Astrocyte (in vitro differentiated cells and primary cell): ENCODE results near the gene CASK. TPM values are rescaled to one million over a fixed set of nuclear protein-coding genes. Genes with fewer than 3 reads are reported as not detected.

Experiments
- DNase-seq: peaks from one replicate; pipeline ENCODE4 v3.0.0-alpha.2; 2010; ENCODE audit warnings: low read depth
- FAIRE-seq: peaks from 2 replicates; lab custom pipeline; 2011; peaks lifted over from hg19 to GRCh38; lab: Jason Lieb, UNC
- H2AFZ ChIP-seq: 2 replicates; pipeline ENCODE4 v1.6.0; 2012; ENCODE audit warnings: low read depth, low read length, inconsistent platforms
- H3K27ac ChIP-seq: 2 replicates; pipeline ENCODE4 v1.5.1; 2011; ENCODE audit warnings: low read depth, low read length, inconsistent platforms
- H3K27me3 ChIP-seq: 2 replicates; pipeline ENCODE4 v1.6.0; 2011; ENCODE audit warnings: low read length, inconsistent platforms; ENCODE audit not compliant: insufficient read depth
- H3K36me3 ChIP-seq: 2 replicates; pipeline ENCODE4 v1.5.1; 2011; ENCODE audit warnings: low read length, inconsistent platforms; ENCODE audit not compliant: insufficient read depth
- H3K4me1 ChIP-seq: 2 replicates; pipeline ENCODE4 v1.5.1; 2011; ENCODE audit warnings: low read length, inconsistent platforms; ENCODE audit not compliant: insufficient read depth
- H3K4me2 ChIP-seq: 2 replicates; pipeline ENCODE4 v1.6.0; 2012; ENCODE audit warnings: low read length, inconsistent platforms
- H3K4me3 ChIP-seq: 2 replicates; pipeline ENCODE4 v1.5.1; 2011; ENCODE audit warnings: low read depth, mild to moderate bottlenecking, low read length, inconsistent platforms; ENCODE audit not compliant: insufficient read depth
- H3K79me2 ChIP-seq: 2 replicates; pipeline ENCODE4 v1.6.0; 2012; ENCODE audit warnings: mild to moderate bottlenecking, low read length, inconsistent platforms; ENCODE audit not compliant: insufficient read depth
- H3K9ac ChIP-seq: 2 replicates; pipeline ENCODE4 v1.6.0; 2012; ENCODE audit warnings: mild to moderate bottlenecking, low read length, inconsistent platforms
- H3K9me3 ChIP-seq: 2 replicates; pipeline ENCODE4 v1.5.1; 2012; ENCODE audit warnings: low read depth, mild to moderate bottlenecking, low read length, inconsistent platforms; ENCODE audit not compliant: insufficient read depth
- H4K20me1 ChIP-seq: 2 replicates; pipeline ENCODE4 v1.6.0; 2012; ENCODE audit warnings: low read length, inconsistent platforms; ENCODE audit not compliant: insufficient read depth
- H3K27ac Mint-ChIP-seq: one replicate; pipeline ENCODE4 v1.8.0; 2021; ENCODE audit warnings: mild to moderate bottlenecking, mixed read lengths; ENCODE audit not compliant: unreplicated experiment
- H3K27me3 Mint-ChIP-seq: one replicate; pipeline ENCODE4 v1.8.0; 2021; ENCODE audit warnings: low read depth, mixed read lengths; ENCODE audit not compliant: unreplicated experiment
- H3K36me3 Mint-ChIP-seq: one replicate; pipeline ENCODE4 v1.8.0; 2021; ENCODE audit warnings: low read depth, mixed read lengths; ENCODE audit not compliant: unreplicated experiment
- H3K4me1 Mint-ChIP-seq: one replicate; pipeline ENCODE4 v1.8.0; 2021; ENCODE audit warnings: low read depth, mixed read lengths; ENCODE audit not compliant: unreplicated experiment
- H3K4me3 Mint-ChIP-seq: one replicate; pipeline ENCODE4 v1.8.0; 2021; ENCODE audit warnings: mild to moderate bottlenecking, moderate library complexity, mixed read lengths; ENCODE audit not compliant: unreplicated experiment
- H3K9me3 Mint-ChIP-seq: one replicate; pipeline ENCODE4 v1.8.0; 2021; ENCODE audit warnings: mild to moderate bottlenecking, mixed read lengths; ENCODE audit not compliant: unreplicated experiment
- EZH2 ChIP-seq: IDR thresholded peaks from 2 replicates; pipeline ENCODE4 v1.6.1; 2012; ENCODE audit warnings: mild to moderate bottlenecking, low read length, inconsistent platforms; ENCODE audit not compliant: insufficient read depth
- total RNA-seq: library from RNA; stranded (reverse); gene quantifications from 2 replicates; pipeline ENCODE4 v1.2.1, GENCODE V29; 2021
- TF ChIP-seq, protein P1 (sequence below): IDR thresholded peaks from 2 replicates; pipeline ENCODE4 v1.5.1; 2011; ENCODE audit warnings: low read depth, mild to moderate bottlenecking, inconsistent platforms, low read length, moderate library complexity; ENCODE audit not compliant: insufficient read depth

The CASK gene
- total RNA-seq, 1 donor from 2014 or later, result 99.3 TPM

DNA sequence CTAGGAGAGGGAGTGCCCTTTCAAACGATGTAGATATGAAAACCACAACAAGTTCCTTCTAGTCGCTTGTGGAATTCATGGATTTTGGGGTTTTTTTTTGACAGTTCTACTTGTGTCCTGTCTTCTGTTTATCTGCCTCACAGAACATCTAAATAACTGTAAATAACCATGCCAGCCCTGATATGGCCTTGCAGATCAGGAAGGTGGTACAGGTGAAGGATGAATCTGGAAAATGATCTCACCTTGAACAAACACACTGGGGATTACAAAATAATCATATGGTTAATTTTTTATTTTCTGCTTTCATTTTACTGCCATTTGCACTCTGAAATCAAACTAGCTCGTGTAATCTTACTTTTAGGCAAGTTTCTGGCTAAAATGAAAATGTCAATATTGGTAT lies 162.2 kb downstream of the CASK start:
- Histone ChIP-seq H3K36me3 (no peaks in the 10 kb centered on the region), H4K20me1 (no peaks in the 10 kb centered on the region), H3K9me3 (no peaks in the 10 kb centered on the region), H2AFZ (no peak overlapping the region), H3K79me2 (no peaks in the 10 kb centered on the region), H3K9ac (no peak overlapping the region), H3K27ac (no peak overlapping the region), H3K4me3 (no peak overlapping the region), H3K4me2 (no peak overlapping the region), H3K4me1 (no peaks in the 10 kb centered on the region), H3K27me3 (no peaks in the 10 kb centered on the region)
- H3K27ac Mint-ChIP-seq, result no peak overlapping the region
- DNase-seq (no peak), FAIRE-seq (no peak)
- no peak overlapping the region for H3K4me3 Mint-ChIP-seq
- no peaks in the 10 kb centered on the region for H3K36me3 Mint-ChIP-seq
- no peaks in the 10 kb centered on the region for H3K27me3 Mint-ChIP-seq
- peaks cover 12% of the 10 kb centered on the region for H3K4me1 Mint-ChIP-seq
- H3K9me3 Mint-ChIP-seq, result no peaks in the 10 kb centered on the region
- no peak for TF ChIP-seq EZH2
- TF ChIP-seq, protein P1, sequence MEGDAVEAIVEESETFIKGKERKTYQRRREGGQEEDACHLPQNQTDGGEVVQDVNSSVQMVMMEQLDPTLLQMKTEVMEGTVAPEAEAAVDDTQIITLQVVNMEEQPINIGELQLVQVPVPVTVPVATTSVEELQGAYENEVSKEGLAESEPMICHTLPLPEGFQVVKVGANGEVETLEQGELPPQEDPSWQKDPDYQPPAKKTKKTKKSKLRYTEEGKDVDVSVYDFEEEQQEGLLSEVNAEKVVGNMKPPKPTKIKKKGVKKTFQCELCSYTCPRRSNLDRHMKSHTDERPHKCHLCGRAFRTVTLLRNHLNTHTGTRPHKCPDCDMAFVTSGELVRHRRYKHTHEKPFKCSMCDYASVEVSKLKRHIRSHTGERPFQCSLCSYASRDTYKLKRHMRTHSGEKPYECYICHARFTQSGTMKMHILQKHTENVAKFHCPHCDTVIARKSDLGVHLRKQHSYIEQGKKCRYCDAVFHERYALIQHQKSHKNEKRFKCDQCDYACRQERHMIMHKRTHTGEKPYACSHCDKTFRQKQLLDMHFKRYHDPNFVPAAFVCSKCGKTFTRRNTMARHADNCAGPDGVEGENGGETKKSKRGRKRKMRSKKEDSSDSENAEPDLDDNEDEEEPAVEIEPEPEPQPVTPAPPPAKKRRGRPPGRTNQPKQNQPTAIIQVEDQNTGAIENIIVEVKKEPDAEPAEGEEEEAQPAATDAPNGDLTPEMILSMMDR, result no peak

DNA sequence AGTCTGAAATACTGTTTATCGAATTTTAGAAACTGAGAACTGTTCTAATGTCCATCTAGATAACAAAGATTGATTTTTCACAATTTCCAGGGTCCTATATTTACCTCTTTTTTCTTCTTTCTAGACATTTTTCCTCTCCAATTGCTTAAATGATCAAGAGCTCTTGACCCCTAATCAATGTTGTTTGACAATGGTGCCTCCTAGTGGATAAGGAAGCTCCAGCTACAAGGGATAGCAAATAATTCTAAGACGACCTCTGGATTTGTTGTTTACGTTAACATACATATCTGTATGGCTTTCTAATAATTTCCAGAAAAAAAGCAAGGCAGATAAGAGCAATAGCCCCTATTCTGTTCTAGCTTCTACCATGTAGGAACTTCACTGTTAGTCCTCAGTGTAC lies 163.5 kb downstream of the CASK start:
- Histone ChIP-seq H3K27me3 (no peaks in the 10 kb centered on the region), H3K27ac (no peak overlapping the region), H3K4me1 (no peaks in the 10 kb centered on the region), H4K20me1 (no peaks in the 10 kb centered on the region), H3K4me3 (no peak overlapping the region), H3K4me2 (no peak overlapping the region), H3K36me3 (no peaks in the 10 kb centered on the region), H3K79me2 (no peaks in the 10 kb centered on the region), H2AFZ (no peak overlapping the region), H3K9me3 (no peaks in the 10 kb centered on the region), H3K9ac (no peak overlapping the region)
- TF ChIP-seq, protein P1, result peak; percentile 26
- no peak for TF ChIP-seq EZH2
- Mint-ChIP-seq H3K4me1 (peaks cover 12% of the 10 kb centered on the region), H3K9me3 (no peaks in the 10 kb centered on the region), H3K27me3 (no peaks in the 10 kb centered on the region), H3K36me3 (no peaks in the 10 kb centered on the region), H3K27ac (no peak overlapping the region), H3K4me3 (no peak overlapping the region)
- no peak for DNase-seq
- peak; percentile 86 for FAIRE-seq

DNA sequence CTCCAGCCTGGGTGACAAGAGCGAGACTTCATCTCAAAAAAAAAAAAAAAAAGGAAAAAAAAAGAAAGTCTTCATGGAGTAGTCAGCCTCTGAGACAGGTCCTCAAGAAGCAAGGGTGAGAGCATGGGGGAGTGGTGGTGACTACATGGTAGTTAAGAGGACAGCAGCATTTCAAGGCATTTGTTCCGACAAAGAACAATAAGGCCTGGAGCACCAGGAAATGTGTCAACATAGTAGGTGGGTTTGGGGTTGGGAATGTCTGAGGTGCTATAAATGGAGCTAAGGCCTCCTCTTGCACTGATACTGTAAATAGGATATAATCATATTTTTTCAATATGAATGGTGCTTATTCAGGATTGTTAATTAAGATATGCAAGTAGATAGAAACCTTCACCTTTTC lies 165.0 kb downstream of the CASK start:
- Mint-ChIP-seq H3K4me3 (no peak overlapping the region), H3K27me3 (no peaks in the 10 kb centered on the region), H3K9me3 (no peaks in the 10 kb centered on the region), H3K4me1 (peaks cover 10% of the 10 kb centered on the region), H3K36me3 (no peaks in the 10 kb centered on the region), H3K27ac (no peak overlapping the region)
- Histone ChIP-seq H3K27me3 (no peaks in the 10 kb centered on the region), H3K36me3 (no peaks in the 10 kb centered on the region), H3K79me2 (no peaks in the 10 kb centered on the region), H3K9me3 (no peaks in the 10 kb centered on the region), H3K27ac (no peak overlapping the region), H3K4me2 (no peak overlapping the region), H2AFZ (no peak overlapping the region), H3K4me3 (no peak overlapping the region), H3K9ac (no peak overlapping the region), H3K4me1 (no peaks in the 10 kb centered on the region), H4K20me1 (no peaks in the 10 kb centered on the region)
- FAIRE-seq (peak; percentile 62), DNase-seq (no peak)
- TF ChIP-seq, protein P1, result no peak
- TF ChIP-seq EZH2, result no peak
